OCI-LY3 (cell line): ENCODE data around the gene BACH2.

Source experiments
- H2AFZ ChIP-seq: fragments of 200-600, 300-600 bp; shearing (Covaris generic); 2 replicates; pipeline ENCODE4 v1.6.0; 2014; ENCODE audit warnings: antibody characterized with exemption, low read depth, low read length
- H3K27ac ChIP-seq: fragments of 200-600, 300-600 bp; sonication (generic); 2 replicates; pipeline ENCODE4 v1.5.1; 2014; ENCODE audit warnings: mild to moderate bottlenecking, low read length, moderate library complexity, mixed read lengths
- H3K27me3 ChIP-seq: fragments of 200-600, 300-600 bp; sonication (generic); 2 replicates; pipeline ENCODE4 v1.6.1; 2014; ENCODE audit warnings: low read depth, low read length, mixed read lengths
- H3K36me3 ChIP-seq: fragments of 200-600, 300-600 bp; sonication (generic); replicated peaks from 2 replicates; pipeline ENCODE3; 2014; ENCODE audit warnings: low read depth, low read length, mixed read lengths
- H3K4me1 ChIP-seq: fragments of 300-600, 200-600 bp; sonication (generic); 2 replicates; pipeline ENCODE4 v1.6.1; 2014; ENCODE audit warnings: low read length, mixed read lengths
- H3K4me2 ChIP-seq: fragments of 200-600, 300-600 bp; sonication (generic); 2 replicates; pipeline ENCODE4 v1.6.1; 2014; ENCODE audit warnings: low read length, mixed read lengths
- H3K4me3 ChIP-seq: fragments of 300-600, 200-600 bp; sonication (generic); 2 replicates; pipeline ENCODE4 v1.5.1; 2014; ENCODE audit warnings: antibody characterized with exemption, mild to moderate bottlenecking, low read length, moderate library complexity
- H3K79me2 ChIP-seq: fragments of 300-600, 200-600 bp; shearing (Covaris generic); 2 replicates; pipeline ENCODE4 v1.6.1; 2014; ENCODE audit warnings: mild to moderate bottlenecking, low read length, mixed read lengths
- H3K9ac ChIP-seq: fragments of 300-600, 200-600 bp; shearing (Covaris generic); 2 replicates; pipeline ENCODE4 v1.6.0; 2014; ENCODE audit warnings: mild to moderate bottlenecking, low read length, moderate library complexity
- H3K9me3 ChIP-seq: fragments of 200-600, 300-600 bp; shearing (Covaris generic); 2 replicates; pipeline ENCODE4 v1.6.1; 2014; ENCODE audit warnings: low read length, mixed read lengths; ENCODE audit not compliant: insufficient read depth
- H4K20me1 ChIP-seq: fragments of 200-600, 300-600 bp; sonication (generic); 2 replicates; pipeline ENCODE4 v1.6.1; 2016; ENCODE audit warnings: low read length, mixed read lengths; ENCODE audit not compliant: insufficient read depth
- CTCF ChIP-seq: fragments of 200-600, 300-600 bp; sonication (generic); IDR thresholded peaks from 2 replicates; pipeline ENCODE4 v1.5.1; 2014; ENCODE audit warnings: antibody characterized with exemption, low read length, low read depth
- EZH2phosphoT487 ChIP-seq: fragments of 200-600 bp; shearing (Covaris generic); IDR thresholded peaks from 2 replicates; pipeline ENCODE4 v1.6.1; 2018; ENCODE audit warnings: antibody characterized with exemption, mixed run types, low read depth

BACH2 gene

GRCh38 chr6:90216072-90216977 is 80.3 kb downstream of the BACH2 start:
- Histone ChIP-seq H3K4me3 (peak overlapping the region; percentile 64), H3K9ac (peak overlapping the region; percentile 58; the same call in 1 of the 2 replicates), H3K4me2 (peak overlapping the region; percentile 82), H2AFZ (no peak overlapping the region), H4K20me1 (no peaks in the 10 kb centered on the region), H3K4me1 (peaks cover 89% of the 10 kb centered on the region), H3K36me3 (peaks cover 2% of the 10 kb centered on the region), H3K27me3 (no peaks in the 10 kb centered on the region), H3K9me3 (no peaks in the 10 kb centered on the region), H3K27ac (peak overlapping the region; percentile 77), H3K79me2 (no peaks in the 10 kb centered on the region)
- TF ChIP-seq EZH2phosphoT487 (no peak), CTCF (peak; percentile 40)

GRCh38 chr6:90214966-90215365 is 81.7 kb downstream of the BACH2 start:
- H3K27ac ChIP-seq, result peak overlapping the region; percentile 77
- no peaks in the 10 kb centered on the region for H3K27me3 ChIP-seq
- TF ChIP-seq CTCF (no peak), EZH2phosphoT487 (no peak)
- no peak overlapping the region for H3K4me3 ChIP-seq
- no peaks in the 10 kb centered on the region for H3K36me3 ChIP-seq
- H3K4me1 ChIP-seq, result peaks cover 75% of the 10 kb centered on the region
- no peaks in the 10 kb centered on the region for H4K20me1 ChIP-seq
- H3K4me2 ChIP-seq, result peak overlapping the region; percentile 82; the same call in 1 of the 2 replicates
- H2AFZ ChIP-seq, result no peak overlapping the region
- H3K9me3 ChIP-seq, result no peaks in the 10 kb centered on the region
- no peaks in the 10 kb centered on the region for H3K79me2 ChIP-seq
- peak overlapping the region; percentile 58; the same call in 1 of the 2 replicates for H3K9ac ChIP-seq

GRCh38 chr6:90214461-90214860 is 82.2 kb downstream of the BACH2 start:
- Histone ChIP-seq H3K27me3 (no peaks in the 10 kb centered on the region), H2AFZ (no peak overlapping the region), H3K27ac (peak overlapping the region; percentile 77), H3K36me3 (no peaks in the 10 kb centered on the region), H3K9me3 (no peaks in the 10 kb centered on the region), H3K4me1 (peaks cover 70% of the 10 kb centered on the region), H3K9ac (peak overlapping the region; percentile 58; the same call in 1 of the 2 replicates), H3K4me3 (peak overlapping the region; percentile 31; the same call in 1 of the 2 replicates), H3K4me2 (peak overlapping the region; percentile 82), H4K20me1 (no peaks in the 10 kb centered on the region), H3K79me2 (no peaks in the 10 kb centered on the region)
- no peak for TF ChIP-seq EZH2phosphoT487
- TF ChIP-seq CTCF, result no peak

GRCh38 chr6:90212274-90212673 is 84.4 kb downstream of the BACH2 start:
- H3K4me2 ChIP-seq, result no peak overlapping the region
- H3K4me3 ChIP-seq, result no peak overlapping the region
- H2AFZ ChIP-seq, result no peak overlapping the region
- peaks cover 48% of the 10 kb centered on the region for H3K4me1 ChIP-seq
- no peaks in the 10 kb centered on the region for H3K79me2 ChIP-seq
- no peaks in the 10 kb centered on the region for H3K9me3 ChIP-seq
- no peak overlapping the region for H3K27ac ChIP-seq
- H4K20me1 ChIP-seq, result no peaks in the 10 kb centered on the region
- H3K36me3 ChIP-seq, result no peaks in the 10 kb centered on the region
- peak; percentile 20; the same call in 1 of the 2 replicates for TF ChIP-seq CTCF
- TF ChIP-seq EZH2phosphoT487, result no peak
- no peaks in the 10 kb centered on the region for H3K27me3 ChIP-seq
- H3K9ac ChIP-seq, result no peak overlapping the region
